A172 (cell line): ENCODE results near the gene YDJC. TPM values are rescaled to one million over a fixed set of nuclear protein-coding genes. Genes with fewer than 3 reads are reported as not detected.
"Not testable (repeated sequence)": the region's sequence is repeated elsewhere in the genome, so short reads cannot be mapped to it uniquely, and the experiment has no call there.

Experiments used
- DNase-seq: peaks from one replicate; pipeline ENCODE4 v3.0.0-alpha.2; 2015; ENCODE audit warnings: low spot score
- total RNA-seq: library from RNA; depleted of rRNA; stranded (reverse); fragments of >200 nt; shearing (Covaris generic); gene quantifications from 2 replicates; pipeline ENCODE4 v1.2.3, GENCODE V29; 2014; rRNA removed

The YDJC gene
- 15.1 and 18.2 TPM in 2 replicates for total RNA-seq

GRCh38 chr22:21629255-21630149 lies at the start of gene YDJC:
Gene YDJC, minus strand, starts transcription at chr22:21630022. Its CDS starts 8 bp downstream, at chr22:21630014.
- peak; percentile 42 for DNase-seq

- no peak for DNase-seq
Observed at GRCh38 chr22:21679383-21679782, 49.6 kb upstream of the YDJC start.

- not testable (repeated sequence) for DNase-seq
Observed at GRCh38 chr22:21678842-21679241, 49.0 kb upstream of the YDJC start.

GRCh38 chr22:21677606-21678443 lies 48.0 kb upstream of the YDJC start:
- DNase-seq: no peak

GRCh38 chr22:21674638-21675245 lies 44.9 kb upstream of the YDJC start:
- DNase-seq: no peak

- DNase-seq: no peak
Observed at GRCh38 chr22:21673534-21674321, 43.9 kb upstream of the YDJC start.

- DNase-seq: no peak
Observed at GRCh38 chr22:21672107-21672629, 42.3 kb upstream of the YDJC start.

GRCh38 chr22:21669026-21669425 lies 39.2 kb upstream of the YDJC start:
- no peak for DNase-seq

- no peak for DNase-seq
Observed at GRCh38 chr22:21666786-21667185, 37.0 kb upstream of the YDJC start.

- no peak for DNase-seq
Observed at GRCh38 chr22:21665047-21665851, 35.4 kb upstream of the YDJC start.

GRCh38 chr22:21663738-21664137 lies 33.9 kb upstream of the YDJC start:
- no peak for DNase-seq

- DNase-seq: no peak
Observed at GRCh38 chr22:21661991-21662390, 32.2 kb upstream of the YDJC start.

- no peak for DNase-seq
Observed at GRCh38 chr22:21660904-21661303, 31.1 kb upstream of the YDJC start.

GRCh38 chr22:21659864-21660525 lies 30.2 kb upstream of the YDJC start:
- DNase-seq: no peak

- no peak for DNase-seq
Observed at GRCh38 chr22:21657360-21658032, 27.7 kb upstream of the YDJC start.

- DNase-seq: no peak
Observed at GRCh38 chr22:21657020-21657359, 27.2 kb upstream of the YDJC start.

- no peak for DNase-seq
Observed at GRCh38 chr22:21652547-21653545, 23.0 kb upstream of the YDJC start.

GRCh38 chr22:21652010-21652546 lies 22.3 kb upstream of the YDJC start:
- DNase-seq: peak; percentile 28
